ENCODE data around the gene GAR1. TPM values are rescaled to one million over a fixed set of nuclear protein-coding genes. Genes with fewer than 3 reads are reported as not detected.

Gene GAR1
- polyA plus RNA-seq, 3 donors from 2014 or later, result 5.2 to 17.6 (median 10.8) TPM

DNA sequence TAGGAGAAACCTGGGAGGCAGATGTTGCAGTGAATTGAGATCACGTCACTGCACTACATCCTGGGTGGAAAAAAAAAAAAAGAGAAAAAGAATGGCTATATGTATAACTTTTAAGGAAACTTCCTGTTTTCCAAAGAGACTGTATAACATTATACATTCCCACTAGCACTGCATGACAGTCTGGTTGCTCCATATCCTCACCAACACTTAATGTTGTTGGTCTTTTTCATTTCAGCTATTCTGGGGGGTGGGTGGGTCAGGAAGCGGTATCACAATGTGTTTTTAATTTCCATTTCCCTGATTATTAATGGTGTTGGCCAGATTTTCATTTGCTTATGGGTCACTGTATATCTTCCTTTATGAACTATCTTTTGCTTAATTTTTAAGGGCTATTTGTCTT, 45.7 kb downstream of the GAR1 start:
- DNase-seq, result no peak
- Mint-ChIP-seq H3K4me3 (no peak overlapping the region), H3K27me3 (ENCODE audit: low read depth in 3 of 3) (peaks cover 0 to 4% (median 3%) of the 10 kb centered on the region in 3 donors), H3K9me3 (peaks cover 9 to 38% (median 17%) of the 10 kb centered on the region in 6 donors), H3K27ac (no peak overlapping the region), H3K4me1 (no peaks in the 10 kb centered on the region), H3K36me3 (peaks cover 3 to 23% (median 13%) of the 10 kb centered on the region in 3 donors)

DNA sequence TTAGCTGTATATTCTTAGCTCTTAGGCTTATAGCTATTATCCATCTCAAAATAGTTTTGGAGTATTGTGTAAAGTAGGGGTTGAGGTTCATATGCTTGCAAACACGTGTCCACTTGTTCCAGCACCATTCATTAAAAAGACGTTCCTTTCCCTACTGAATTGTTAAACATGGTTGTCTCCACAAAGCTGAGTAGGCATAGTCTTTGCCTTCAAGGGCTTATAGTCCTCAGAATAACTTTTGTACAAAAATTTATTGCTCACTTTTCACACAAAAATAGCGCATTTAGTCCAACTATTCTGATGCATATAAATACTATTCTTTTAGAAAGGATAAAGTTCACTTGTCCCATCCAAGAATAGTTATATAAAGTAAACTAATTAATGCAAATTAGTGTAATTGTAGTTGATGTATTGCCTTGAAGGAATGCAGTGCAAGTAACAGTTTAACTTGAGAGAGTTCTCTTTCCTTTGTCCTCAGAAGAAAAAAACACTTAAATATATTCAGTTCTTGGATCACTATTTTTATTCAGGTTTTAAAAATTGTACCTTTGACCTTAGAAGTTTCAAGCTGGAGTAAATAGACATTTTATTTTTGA, 46.5 kb downstream of the GAR1 start:
- Mint-ChIP-seq H3K36me3 (peaks cover 0 to 19% (median 9%) of the 10 kb centered on the region in 3 donors), H3K4me3 (no peak overlapping the region), H3K27ac (no peak overlapping the region), H3K9me3 (peaks cover 9 to 38% (median 16%) of the 10 kb centered on the region in 6 donors), H3K4me1 (no peaks in the 10 kb centered on the region), H3K27me3 (ENCODE audit: low read depth in 3 of 3) (peaks cover 0 to 4% (median 3%) of the 10 kb centered on the region in 3 donors)
- DNase-seq, result no peak

DNA sequence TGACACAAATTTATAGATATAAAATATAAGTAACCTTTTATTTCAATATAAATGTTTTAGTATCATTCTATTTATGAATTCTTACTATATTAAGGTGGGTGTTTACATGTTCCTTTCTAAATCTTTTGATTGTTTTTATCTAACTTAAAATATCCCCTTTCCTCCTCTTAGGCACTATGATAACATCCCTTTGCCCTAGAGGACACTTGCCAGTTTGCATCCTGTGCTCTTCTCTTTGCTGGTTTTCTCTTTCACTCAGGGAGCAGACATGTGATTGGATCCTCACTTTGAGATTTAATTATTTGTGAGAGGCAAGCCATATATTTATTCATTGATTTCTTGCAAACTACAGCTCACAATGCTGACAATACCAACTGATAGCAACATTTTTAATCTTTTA, 48.6 kb downstream of the GAR1 start:
- Mint-ChIP-seq H3K27me3 (ENCODE audit: low read depth in 3 of 3) (peaks cover 0 to 4% (median 2%) of the 10 kb centered on the region in 3 donors), H3K27ac (no peak overlapping the region), H3K36me3 (peaks cover 0 to 9% (median 9%) of the 10 kb centered on the region in 3 donors), H3K4me3 (no peak overlapping the region), H3K4me1 (no peaks in the 10 kb centered on the region), H3K9me3 (peaks cover 9 to 25% (median 13%) of the 10 kb centered on the region in 6 donors)
- DNase-seq, result no peak

DNA sequence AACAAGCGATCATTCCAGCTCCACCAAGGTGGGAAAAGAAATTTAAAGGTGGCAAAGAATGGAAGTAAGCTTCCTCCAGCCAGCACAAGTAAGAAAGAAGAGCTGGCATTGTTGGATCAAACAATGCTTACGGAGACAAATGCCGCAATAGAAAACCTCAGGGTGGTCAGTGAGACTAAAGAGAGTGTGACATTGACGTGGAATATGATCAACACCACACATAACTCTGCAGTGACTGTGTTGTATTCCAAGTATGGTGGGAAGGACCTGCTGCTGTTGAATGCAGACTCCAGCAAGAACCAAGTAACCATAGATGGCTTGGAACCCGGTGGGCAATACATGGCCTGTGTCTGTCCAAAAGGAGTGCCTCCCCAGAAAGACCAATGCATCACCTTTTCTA, 54.5 kb downstream of the GAR1 start:
- Mint-ChIP-seq H3K27me3 (ENCODE audit: low read depth in 3 of 3) (no peaks in the 10 kb centered on the region), H3K4me3 (no peak overlapping the region), H3K9me3 (no peaks in the 10 kb centered on the region), H3K36me3 (peaks cover 0 to 10% (median 6%) of the 10 kb centered on the region in 3 donors), H3K4me1 (no peaks in the 10 kb centered on the region), H3K27ac (no peak overlapping the region)
- DNase-seq, result no peak

DNA sequence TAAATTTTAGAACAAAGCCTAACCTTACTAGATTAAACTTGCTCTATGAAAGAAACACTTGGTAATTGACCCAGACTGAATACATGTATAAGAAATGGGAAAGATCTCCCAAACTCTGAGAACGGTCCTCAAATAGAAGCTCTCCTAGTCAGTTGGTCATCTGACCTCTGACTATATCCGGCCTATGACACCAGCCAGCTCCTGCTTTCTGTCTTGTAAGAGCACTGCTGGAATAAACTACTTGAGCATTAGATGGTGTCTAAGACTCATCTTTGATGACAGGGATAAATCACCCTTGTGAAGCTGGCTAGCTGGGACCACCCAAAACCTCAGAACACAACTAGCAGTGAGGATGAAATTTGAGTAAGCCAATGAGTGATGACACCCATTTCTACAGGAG, 56.5 kb downstream of the GAR1 start:
- H3K27me3 Mint-ChIP-seq (ENCODE audit: low read depth in 3 of 3), result no peaks in the 10 kb centered on the region
- no peak overlapping the region for H3K4me3 Mint-ChIP-seq
- no peak overlapping the region for H3K27ac Mint-ChIP-seq
- DNase-seq, result no peak
- H3K4me1 Mint-ChIP-seq, result no peaks in the 10 kb centered on the region
- H3K9me3 Mint-ChIP-seq, result no peaks in the 10 kb centered on the region
- peaks cover 0 to 10% (median 6%) of the 10 kb centered on the region in 3 donors for H3K36me3 Mint-ChIP-seq

DNA sequence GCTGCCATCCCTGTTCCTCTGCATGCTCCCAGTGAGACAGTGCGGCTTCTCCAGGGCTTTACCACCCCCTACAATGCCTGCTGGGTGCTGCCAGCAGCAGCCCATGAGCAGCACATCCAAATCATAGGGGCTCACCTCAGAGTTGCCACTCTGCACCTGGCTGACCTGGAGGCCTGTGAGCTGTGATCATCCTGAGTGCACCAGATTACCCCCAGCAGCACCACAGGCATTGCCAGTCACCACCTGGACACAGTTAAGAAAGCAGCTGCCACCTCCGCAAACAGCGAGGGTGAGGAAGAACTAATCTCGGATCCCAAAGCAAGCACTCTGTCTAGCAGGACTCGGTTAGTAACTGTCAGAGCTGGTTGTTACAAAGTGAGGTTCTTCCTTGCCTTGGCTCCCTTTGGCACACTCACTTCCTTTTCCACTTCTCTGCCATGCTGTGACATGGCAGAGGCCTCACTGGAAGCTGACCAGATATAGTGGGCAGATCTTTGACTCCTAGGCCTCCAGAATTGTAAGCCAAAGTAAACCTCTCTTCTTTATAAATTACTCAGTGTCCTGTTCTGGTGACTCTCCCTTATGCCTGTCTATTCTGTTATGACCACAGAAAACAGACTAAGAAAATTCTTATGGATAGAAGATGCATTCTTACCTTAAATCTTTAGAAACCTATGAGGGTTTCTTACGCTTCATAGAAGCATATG, 57.5 kb downstream of the GAR1 start:
- no peak overlapping the region for H3K4me3 Mint-ChIP-seq
- peaks cover 0 to 10% (median 6%) of the 10 kb centered on the region in 3 donors for H3K36me3 Mint-ChIP-seq
- no peak overlapping the region for H3K27ac Mint-ChIP-seq
- no peaks in the 10 kb centered on the region for H3K27me3 Mint-ChIP-seq (ENCODE audit: low read depth in 3 of 3)
- H3K4me1 Mint-ChIP-seq, result no peaks in the 10 kb centered on the region
- H3K9me3 Mint-ChIP-seq, result no peaks in the 10 kb centered on the region
- DNase-seq, result no peak

DNA sequence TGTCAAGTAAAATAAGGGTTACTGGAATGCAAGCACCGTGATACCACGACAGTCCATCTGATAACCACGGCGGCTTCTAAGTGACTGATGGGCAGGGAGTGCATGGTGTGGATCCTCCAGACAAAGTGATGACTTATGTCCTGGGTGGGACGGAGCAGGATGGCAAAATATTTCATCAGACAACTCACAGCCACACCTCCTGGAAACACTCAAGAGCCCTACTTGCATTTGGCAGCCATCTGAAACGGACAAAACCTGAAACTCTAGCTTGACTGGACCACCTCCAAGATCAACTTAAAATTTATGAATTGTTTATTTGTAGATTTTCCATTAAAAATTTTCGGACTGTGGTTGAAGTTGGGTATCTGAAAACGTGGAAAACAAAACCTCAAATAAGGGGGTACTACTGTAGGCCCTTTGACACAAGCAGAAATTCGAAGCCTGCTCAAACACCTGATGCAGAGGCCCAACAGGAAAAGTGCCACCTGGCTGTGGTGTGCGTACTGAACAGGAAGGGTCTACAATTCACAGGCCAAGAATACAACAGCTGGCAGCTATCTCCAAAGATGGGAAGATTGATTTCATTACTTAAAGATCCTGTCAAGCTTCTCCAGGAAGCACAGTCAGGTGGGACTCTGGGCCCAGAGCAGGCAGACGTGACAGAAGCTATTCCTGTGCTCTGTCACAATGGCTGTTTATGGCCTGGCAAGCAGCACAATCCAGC, 58.4 kb downstream of the GAR1 start:
- no peak overlapping the region for H3K4me3 Mint-ChIP-seq
- no peaks in the 10 kb centered on the region for H3K4me1 Mint-ChIP-seq
- no peaks in the 10 kb centered on the region for H3K27me3 Mint-ChIP-seq (ENCODE audit: low read depth in 3 of 3)
- DNase-seq, result no peak
- H3K27ac Mint-ChIP-seq, result no peak overlapping the region
- peaks cover 0 to 10% (median 6%) of the 10 kb centered on the region in 3 donors for H3K36me3 Mint-ChIP-seq
- H3K9me3 Mint-ChIP-seq, result no peaks in the 10 kb centered on the region

Other genes starting within 250 kb of the GAR1 start
- 10 to 100 TPM; 15.5 to 22.6 (median 17.9) TPM for gene CASP6, start 112.3 kb upstream of the GAR1 start, polyA plus RNA-seq
- gene PLA2G12A, start 85.7 kb upstream of the GAR1 start, polyA plus RNA-seq, result 10 to 100 TPM; 29.9 to 42.6 (median 33.9) TPM
- gene CFI, start 13.8 kb upstream of the GAR1 start, polyA plus RNA-seq, result not detected
- under 1 TPM in 1 of 3 donors, not detected in 2; 0.16 TPM for gene RRH, start 12.2 kb downstream of the GAR1 start, polyA plus RNA-seq
- gene LRIT3, start 32.3 kb downstream of the GAR1 start, polyA plus RNA-seq, result not detected
- gene EGF, start 97.1 kb downstream of the GAR1 start, polyA plus RNA-seq, result under 1 TPM in 1 of 3 donors, not detected in 2; 0.11 TPM

Measured in immature natural killer cell (primary cell).